Activated CD4-positive, CD25-positive, alpha-beta regulatory T cell treated with anti-CD3 and anti-CD28 coated beads, Interleukin-2, amount 50 U/mL, for 24 hours (primary cell): ENCODE measurements around the gene CYP27B1.
"Not testable (repeated sequence)": the region's sequence is repeated elsewhere in the genome, so short reads cannot be mapped to it uniquely, and the experiment has no call there.

Experiments used
- ATAC-seq, 2 donors: fragments of 150-1000 bp; cut with Tn5 transposase; one replicate each; pipeline ENCODE4 v1.10.0; 2021; ENCODE audit warnings: mild to moderate bottlenecking in 1 of 2, moderate library complexity in 1 of 2

Gene CYP27B1

GRCh38 chr12:57734591-57734990 lies 32.3 kb downstream of the CYP27B1 start:
- no peak for ATAC-seq

GRCh38 chr12:57733928-57734327 lies 33.0 kb downstream of the CYP27B1 start:
- no peak for ATAC-seq

- no peak for ATAC-seq
Observed at GRCh38 chr12:57732726-57733593, 33.9 kb downstream of the CYP27B1 start.

GRCh38 chr12:57732270-57732669 lies 34.6 kb downstream of the CYP27B1 start:
- no peak for ATAC-seq

- ATAC-seq, result no peak
Observed at GRCh38 chr12:57731411-57732080, 35.3 kb downstream of the CYP27B1 start.

- no peak for ATAC-seq
Observed at GRCh38 chr12:57730336-57731067, 36.4 kb downstream of the CYP27B1 start.

GRCh38 chr12:57729321-57729844 lies 37.5 kb downstream of the CYP27B1 start:
- ATAC-seq, result no peak

GRCh38 chr12:57727758-57728395 lies 39.0 kb downstream of the CYP27B1 start:
- ATAC-seq, result no peak

GRCh38 chr12:57726884-57727757 lies 39.8 kb downstream of the CYP27B1 start:
- no peak for ATAC-seq

- no peak for ATAC-seq
Observed at GRCh38 chr12:57726151-57726883, 40.6 kb downstream of the CYP27B1 start.

GRCh38 chr12:57725851-57726150 lies 41.1 kb downstream of the CYP27B1 start:
- no peak for ATAC-seq

GRCh38 chr12:57724936-57725740 lies 41.7 kb downstream of the CYP27B1 start:
- no peak for ATAC-seq

- no peak for ATAC-seq
Observed at GRCh38 chr12:57724003-57724935, 42.6 kb downstream of the CYP27B1 start.

- no peak for ATAC-seq
Observed at GRCh38 chr12:57723630-57723962, 43.3 kb downstream of the CYP27B1 start.

GRCh38 chr12:57722716-57723629 lies 43.9 kb downstream of the CYP27B1 start:
- no peak for ATAC-seq

- ATAC-seq, result not testable (repeated sequence)
Observed at GRCh38 chr12:57721846-57722608, 44.9 kb downstream of the CYP27B1 start.
